Panc1 (cell line): ENCODE results near the gene CHMP1B. TPM values are rescaled to one million over a fixed set of nuclear protein-coding genes. Genes with fewer than 3 reads are reported as not detected.

Source experiments
- ATAC-seq: fragments of 200-7000 bp; cut with Tn5 transposase; 2 replicates; pipeline ENCODE4 v1.9.1; 2020; ENCODE audit warnings: mild to moderate bottlenecking, moderate library complexity
- BruUV-seq: library from RNA; stranded (reverse); fragments of 400-500 nt; replicated peaks from 2 replicates; lab custom pipeline; 2021; lab: Mats Ljungman, UMichigan
- CTCF ChIA-PET: fragments of 300-600 bp; sonication (Branson Sonifier 250); formaldehyde crosslinking; loops from one replicate; lab custom pipeline; 2022; ENCODE audit warnings: antibody characterized with exemption; lab: Charles Lee
- POLR2A ChIA-PET: fragments of 300-600 bp; sonication (Branson Sonifier 250); formaldehyde crosslinking; loops from one replicate; lab custom pipeline; 2022; ENCODE audit warnings: antibody characterized with exemption; lab: Charles Lee
- DNase-seq: peaks from one replicate; pipeline ENCODE4 v3.0.0-alpha.2; 2010; ENCODE audit warnings: low read depth, low spot score
- H3K27ac ChIP-seq: 2 replicates; pipeline ENCODE4 v1.5.1; 2011; ENCODE audit warnings: mild to moderate bottlenecking, low read length, inconsistent platforms
- H3K27me3 ChIP-seq: fragments of 200-500 bp; sonication (Bioruptor generic); 2 replicates; pipeline ENCODE4 v1.6.0; 2014; ENCODE audit warnings: low read length, inconsistent platforms; ENCODE audit not compliant: control insufficient read depth, insufficient read depth
- H3K36me3 ChIP-seq: fragments of 200-500 bp; sonication (Bioruptor generic); 2 replicates; pipeline ENCODE4 v1.5.1; 2014; ENCODE audit warnings: inconsistent platforms, mild to moderate bottlenecking, low read length, moderate library complexity; ENCODE audit not compliant: control insufficient read depth, insufficient read depth
- H3K4me1 ChIP-seq: 2 replicates; pipeline ENCODE4 v1.5.1; 2011; ENCODE audit warnings: inconsistent platforms, mild to moderate bottlenecking, low read length, moderate library complexity; ENCODE audit not compliant: control insufficient read depth, insufficient read depth
- H3K4me3 ChIP-seq, 2 experiments: 2 replicates each; pipeline ENCODE4 v1.5.1; 2011 to 2012; ENCODE audit warnings: low read depth in 2 of 2, low read length in 2 of 2, mild to moderate bottlenecking in 2 of 2, inconsistent platforms in 1 of 2, moderate library complexity in 1 of 2
- H3K9me3 ChIP-seq: fragments of 200-500 bp; sonication (Bioruptor generic); 2 replicates; pipeline ENCODE4 v1.5.1; 2014; ENCODE audit warnings: low read depth, mild to moderate bottlenecking, inconsistent platforms, low read length, moderate library complexity; ENCODE audit not compliant: control insufficient read depth, insufficient read depth
- CTCF ChIP-seq: fragments of 450-650 bp; IDR thresholded peaks from 2 replicates; pipeline ENCODE4 v1.5.1; 2017; ENCODE audit warnings: mild to moderate bottlenecking
- POLR2AphosphoS5 ChIP-seq: IDR thresholded peaks from 2 replicates; pipeline ENCODE4 v1.6.1; 2012; ENCODE audit warnings: mild to moderate bottlenecking, low read depth, low read length, moderate library complexity
- REST ChIP-seq, 2 experiments: IDR thresholded peaks; 2 replicates each; pipeline ENCODE4 v1.6.1; 2011 to 2012; ENCODE audit warnings: low read depth in 2 of 2, control low read depth in 1 of 2, low read length in 1 of 2, mild to moderate bottlenecking in 1 of 2, moderate library complexity in 1 of 2; ENCODE audit not compliant: insufficient read depth in 1 of 2
- SIN3A ChIP-seq: IDR thresholded peaks from 2 replicates; pipeline ENCODE4 v1.6.1; 2012; ENCODE audit warnings: low read depth, mild to moderate bottlenecking, low read length, moderate library complexity, borderline replicate concordance; ENCODE audit not compliant: insufficient read depth
- TCF7L2 ChIP-seq: IDR thresholded peaks from 2 replicates; pipeline ENCODE4 v1.6.1; 2011; ENCODE audit warnings: mild to moderate bottlenecking, low read depth, low read length, inconsistent platforms
- in situ Hi-C: cut with HindIII; loops from 2 replicates; pipeline ENCODE4 v1.10.0; 2016; ENCODE audit warnings: low sequenced_read_pairs, low pct_unique_long_range_greater_than_20kb
- intact Hi-C: fragments of 100-400 bp; cut with micrococcal nuclease; formaldehyde crosslinking; loops from one replicate; pipeline ENCODE4 v1.10.0; 2022; ENCODE audit not compliant: unreplicated experiment
- total RNA-seq: library from RNA; stranded (reverse); gene quantifications from one replicate; pipeline ENCODE4 v1.2.1, GENCODE V29; 2021; ENCODE audit not compliant: unreplicated experiment

The CHMP1B gene
- total RNA-seq, 1 experiment from 2014 or later, result 17.1 TPM

- POLR2A ChIA-PET, result interaction anchor here (0.6 kb wide), 1 partner anchor 8 kb away, joined by 17 read pairs; no protein-coding TSS in a partner anchor
- no peak overlapping the region for H3K27ac ChIP-seq
- H3K4me1 ChIP-seq, result no peaks in the 10 kb centered on the region
- H3K9me3 ChIP-seq, result no peaks in the 10 kb centered on the region
- intact Hi-C loops (no loop called here), in situ Hi-C loops (no loop called here)
- no peaks in the 10 kb centered on the region for H3K36me3 ChIP-seq
- TF ChIP-seq CTCF, result no peak
- no peak for TF ChIP-seq SIN3A
- no peak for TF ChIP-seq POLR2AphosphoS5
- no peak for TF ChIP-seq TCF7L2
- TF ChIP-seq REST (IDR thresholded peaks at IDR 0.05; ENCODE audit: insufficient read depth in 1 of 2, low read depth in 2 of 2, low read length in 1 of 2), result no peak
- no peak for ATAC-seq
- no peak overlapping the region for H3K4me3 ChIP-seq
- no peaks in the 10 kb centered on the region for H3K27me3 ChIP-seq
- no peak for DNase-seq
- CTCF ChIA-PET, result no interaction called here
- no TSS peak for BruUV-seq
Observed at GRCh38 chr18:11821643-11822237, 29.5 kb upstream of the CHMP1B start.

GRCh38 chr18:11823545-11823944 lies 27.7 kb upstream of the CHMP1B start:
- Histone ChIP-seq H3K27ac (no peak overlapping the region), H3K27me3 (no peaks in the 10 kb centered on the region), H3K4me1 (no peaks in the 10 kb centered on the region), H3K9me3 (no peaks in the 10 kb centered on the region), H3K36me3 (no peaks in the 10 kb centered on the region), H3K4me3 (no peak overlapping the region)
- DNase-seq, result no peak
- CTCF ChIA-PET, result interaction anchor here (0.8 kb wide), 1 partner anchor 28 kb away, joined by 10 read pairs; no protein-coding TSS in a partner anchor
- intact Hi-C loops, result no loop called here
- TF ChIP-seq CTCF (no peak), TCF7L2 (no peak), REST (IDR thresholded peaks at IDR 0.05; ENCODE audit: insufficient read depth in 1 of 2, low read depth in 2 of 2, low read length in 1 of 2) (no peak), POLR2AphosphoS5 (no peak), SIN3A (no peak)
- POLR2A ChIA-PET, result no interaction called here
- in situ Hi-C loops, result no loop called here
- BruUV-seq, result no TSS peak
- no peak for ATAC-seq
